Activated CD4-positive, alpha-beta memory T cell treated with anti-CD3 and anti-CD28 coated beads for 36 hours (primary cell): ENCODE measurements around the gene RAPSN. TPM values are rescaled to one million over a fixed set of nuclear protein-coding genes. Genes with fewer than 3 reads are reported as not detected.

Experiments
- CTCF ChIA-PET: fragments of 350-600 bp; sonication (Branson Sonifier 250); formaldehyde crosslinking; loops from one replicate; lab custom pipeline; 2021; ENCODE audit warnings: antibody characterized with exemption, inconsistent platforms; lab: Charles Lee
- POLR2A ChIA-PET: fragments of 350-600 bp; sonication (Branson Sonifier 250); formaldehyde crosslinking; loops from one replicate; lab custom pipeline; 2021; ENCODE audit warnings: antibody characterized with exemption; lab: Charles Lee
- DNase-seq: peaks from one replicate; pipeline ENCODE4 v3.0.0-alpha.2; 2020
- H3K27ac Mint-ChIP-seq: one replicate; pipeline ENCODE4 v1.8.0; 2021; ENCODE audit warnings: mixed read lengths
- H3K27me3 Mint-ChIP-seq: one replicate; pipeline ENCODE4 v1.8.0; 2021; ENCODE audit warnings: mixed read lengths
- H3K36me3 Mint-ChIP-seq: one replicate; pipeline ENCODE4 v1.8.0; 2021; ENCODE audit warnings: mixed read lengths
- H3K4me1 Mint-ChIP-seq: one replicate; pipeline ENCODE4 v1.8.0; 2021; ENCODE audit warnings: low read depth, mixed read lengths
- H3K4me3 Mint-ChIP-seq: one replicate; pipeline ENCODE4 v1.8.0; 2021; ENCODE audit warnings: mild to moderate bottlenecking, mixed read lengths
- H3K9me3 Mint-ChIP-seq: one replicate; pipeline ENCODE4 v1.8.0; 2021; ENCODE audit warnings: mixed read lengths
- intact Hi-C: fragments of 100-400 bp; cut with micrococcal nuclease; formaldehyde crosslinking; loops from one replicate; pipeline ENCODE4 v1.15.1; 2023
- total RNA-seq, 2 experiments: library from RNA; stranded (reverse); gene quantifications; one replicate each; pipeline ENCODE4 v1.2.3, GENCODE V29; 2021

The RAPSN gene
- total RNA-seq, 2 experiments from 2014 or later: 0.22 TPM; not detected in 1

- Mint-ChIP-seq H3K4me3 (no peak overlapping the region), H3K36me3 (no peaks in the 10 kb centered on the region), H3K27ac (no peak overlapping the region), H3K9me3 (no peaks in the 10 kb centered on the region), H3K27me3 (no peaks in the 10 kb centered on the region), H3K4me1 (peaks cover 13% of the 10 kb centered on the region)
- intact Hi-C loops: no loop called here
- POLR2A ChIA-PET: interaction anchor here (0.6 kb wide), 1 partner anchor 157 kb away, joined by 4 read pairs; no protein-coding TSS in a partner anchor
- DNase-seq: peak; percentile 70
- CTCF ChIA-PET: interaction anchor here (0.6 to 7.0 kb wide), 30 partner anchors 8 to 436 kb away, joined by 3 to 121 read pairs (median 4); partner anchors contain the start of genes ACP2, NUP160, PSMC3 and RAPSN
Observed at GRCh38 chr11:47411884-47412746, 36.8 kb downstream of the RAPSN start.

DNA sequence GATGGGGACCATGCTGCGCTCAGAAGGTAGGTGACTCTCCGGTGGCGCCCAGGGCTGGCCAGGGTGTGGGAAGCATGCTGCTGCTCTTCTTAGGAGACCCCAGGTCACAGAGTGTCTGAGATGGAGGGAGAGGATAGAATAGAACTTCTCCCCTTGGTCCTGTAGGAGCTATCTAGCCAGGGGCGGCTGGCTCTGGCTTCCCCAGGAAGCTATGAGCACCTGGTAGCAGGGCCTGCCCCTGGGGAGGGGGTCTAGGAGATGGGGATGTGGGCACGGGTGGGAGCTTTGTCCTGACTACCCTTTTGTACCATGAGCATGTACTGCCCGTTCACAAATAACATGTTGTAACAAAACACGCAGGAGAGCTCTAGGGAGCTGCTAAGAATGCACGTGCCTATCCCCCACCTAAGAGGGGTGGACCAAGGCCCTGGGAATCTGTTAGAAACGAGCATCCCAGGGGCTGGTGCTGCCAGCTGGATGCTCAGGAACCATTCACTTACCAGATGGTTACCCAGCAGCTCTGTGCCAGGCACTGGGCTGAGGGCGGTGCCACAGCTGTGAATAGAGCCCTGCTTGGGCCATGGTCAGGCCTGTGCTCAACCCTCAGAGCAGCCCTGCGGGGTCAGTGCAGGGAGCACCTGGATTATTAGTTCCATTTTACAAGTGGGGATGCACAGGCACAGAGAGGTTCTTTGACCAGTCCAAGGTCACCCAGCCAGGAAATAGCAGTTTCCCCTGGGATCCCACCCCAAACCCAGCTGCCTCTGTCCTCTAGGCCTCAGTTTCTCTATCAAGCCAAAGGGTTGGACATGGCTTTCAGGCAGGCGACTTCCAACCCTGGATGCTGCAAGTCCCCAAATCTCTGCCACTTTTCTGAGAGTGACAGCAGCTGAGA, 38.3 kb downstream of the RAPSN start:
- no peak overlapping the region for H3K4me3 Mint-ChIP-seq
- H3K4me1 Mint-ChIP-seq: peaks cover 17% of the 10 kb centered on the region
- H3K9me3 Mint-ChIP-seq: no peaks in the 10 kb centered on the region
- no peak overlapping the region for H3K27ac Mint-ChIP-seq
- intact Hi-C loops: no loop called here
- no peaks in the 10 kb centered on the region for H3K27me3 Mint-ChIP-seq
- DNase-seq: no peak
- H3K36me3 Mint-ChIP-seq: no peaks in the 10 kb centered on the region
- ChIA-PET POLR2A (interaction anchor here (1.1 to 2.4 kb wide), 3 partner anchors 16 to 196 kb away, joined by 3 to 7 read pairs (median 5); partner anchors contain the start of genes ACP2, DDB2 and PSMC3), CTCF (interaction anchor here (0.7 to 7.0 kb wide), 18 partner anchors 10 to 231 kb away, joined by 3 to 121 read pairs (median 4); partner anchors contain the start of genes ACP2, CELF1, PSMC3 and RAPSN)

DNA sequence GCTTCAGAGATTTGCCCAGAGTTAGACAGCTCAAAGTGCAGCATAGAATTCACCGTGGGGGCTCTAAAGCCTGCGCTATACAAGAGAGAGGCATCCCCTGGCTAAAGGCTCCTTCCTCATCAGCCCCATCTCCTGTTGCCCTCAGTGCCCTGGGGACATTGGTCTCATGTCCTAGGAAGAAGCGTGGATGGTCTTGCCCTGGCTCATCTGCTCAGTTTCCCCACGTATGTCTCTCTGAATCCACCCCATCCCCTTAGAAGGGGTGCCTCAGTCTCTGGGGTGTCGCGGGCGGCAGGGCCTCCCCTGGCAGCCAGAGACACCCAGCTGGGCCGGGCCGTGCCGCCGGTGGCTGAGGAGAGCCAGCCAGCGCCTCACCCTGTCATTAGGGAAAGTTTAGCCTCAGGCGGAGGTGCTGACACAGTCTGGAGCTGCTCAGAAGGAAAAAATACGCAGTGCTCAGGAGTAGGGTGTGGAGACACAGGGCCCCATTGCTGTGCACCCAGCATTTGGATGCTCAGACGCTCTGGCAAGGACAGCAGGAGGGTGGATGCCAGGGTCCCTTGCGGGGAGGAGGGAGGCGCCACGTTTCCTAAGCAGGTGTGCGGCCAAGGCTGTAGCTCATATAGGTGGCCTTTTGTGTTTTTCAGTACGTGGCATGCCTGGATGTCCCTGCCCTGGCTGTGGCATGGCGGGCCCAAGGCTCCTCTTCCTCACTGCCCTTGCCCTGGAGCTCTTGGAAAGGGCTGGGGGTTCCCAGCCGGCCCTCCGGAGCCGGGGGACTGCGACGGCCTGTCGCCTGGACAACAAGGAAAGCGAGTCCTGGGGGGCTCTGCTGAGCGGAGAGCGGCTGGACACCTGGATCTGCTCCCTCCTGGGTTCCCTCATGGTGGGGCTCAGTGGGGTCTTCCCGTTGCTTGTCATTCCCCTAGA, 39.2 kb downstream of the RAPSN start:
- DNase-seq: no peak
- no peaks in the 10 kb centered on the region for H3K9me3 Mint-ChIP-seq
- CTCF ChIA-PET: interaction anchor here (0.8 to 7.0 kb wide), 10 partner anchors 9 to 444 kb away, joined by 3 to 121 read pairs (median 3); partner anchors contain the start of genes CELF1, PSMC3 and PTPMT1
- H3K27ac Mint-ChIP-seq: peak overlapping the region; percentile 83
- intact Hi-C loops: loop anchor here (2.0 kb wide), 1 partner anchor 233 kb away; the partner anchor contains the start of gene ARFGAP2
- H3K27me3 Mint-ChIP-seq: no peaks in the 10 kb centered on the region
- peak overlapping the region; percentile 82 for H3K4me3 Mint-ChIP-seq
- no peaks in the 10 kb centered on the region for H3K36me3 Mint-ChIP-seq
- peaks cover 17% of the 10 kb centered on the region for H3K4me1 Mint-ChIP-seq
- POLR2A ChIA-PET: interaction anchor here (1.3 to 2.4 kb wide), 4 partner anchors 16 to 161 kb away, joined by 4 to 9 read pairs (median 6); partner anchors contain the start of genes ACP2 and PSMC3

- Mint-ChIP-seq H3K9me3 (no peaks in the 10 kb centered on the region), H3K4me1 (peaks cover 17% of the 10 kb centered on the region), H3K4me3 (peak overlapping the region; percentile 82), H3K27ac (peak overlapping the region; percentile 83), H3K27me3 (no peaks in the 10 kb centered on the region), H3K36me3 (no peaks in the 10 kb centered on the region)
- POLR2A ChIA-PET: interaction anchor here (1.3 to 2.4 kb wide), 4 partner anchors 17 to 194 kb away, joined by 3 to 9 read pairs (median 6); partner anchors contain the start of genes ACP2, DDB2 and PSMC3
- DNase-seq: peak; percentile 32
- intact Hi-C loops: loop anchor here (1.0 to 2.0 kb wide), 5 partner anchors 15 to 232 kb away; partner anchors contain the start of genes ARFGAP2 and PSMC3
- CTCF ChIA-PET: interaction anchor here (0.9 to 7.0 kb wide), 8 partner anchors 15 to 445 kb away, joined by 3 to 121 read pairs (median 3); partner anchors contain the start of genes PSMC3 and PTPMT1
Observed at GRCh38 chr11:47408598-47409439, 40.1 kb downstream of the RAPSN start.

- peak within 1 kb of the TSS; percentile 95 for H3K27ac Mint-ChIP-seq
- CTCF ChIA-PET: interaction anchor here (1.0 to 7.0 kb wide), 7 partner anchors 10 to 445 kb away, joined by 3 to 121 read pairs (median 3); partner anchors contain the start of gene PTPMT1
Observed at GRCh38 chr11:47407746-47408590, 41.0 kb downstream of the RAPSN start, which contains the start of gene SLC39A13. Gene SLC39A13, plus strand, starts transcription at chr11:47408590. Its CDS starts 1,505 bp downstream, at chr11:47410095.

DNA sequence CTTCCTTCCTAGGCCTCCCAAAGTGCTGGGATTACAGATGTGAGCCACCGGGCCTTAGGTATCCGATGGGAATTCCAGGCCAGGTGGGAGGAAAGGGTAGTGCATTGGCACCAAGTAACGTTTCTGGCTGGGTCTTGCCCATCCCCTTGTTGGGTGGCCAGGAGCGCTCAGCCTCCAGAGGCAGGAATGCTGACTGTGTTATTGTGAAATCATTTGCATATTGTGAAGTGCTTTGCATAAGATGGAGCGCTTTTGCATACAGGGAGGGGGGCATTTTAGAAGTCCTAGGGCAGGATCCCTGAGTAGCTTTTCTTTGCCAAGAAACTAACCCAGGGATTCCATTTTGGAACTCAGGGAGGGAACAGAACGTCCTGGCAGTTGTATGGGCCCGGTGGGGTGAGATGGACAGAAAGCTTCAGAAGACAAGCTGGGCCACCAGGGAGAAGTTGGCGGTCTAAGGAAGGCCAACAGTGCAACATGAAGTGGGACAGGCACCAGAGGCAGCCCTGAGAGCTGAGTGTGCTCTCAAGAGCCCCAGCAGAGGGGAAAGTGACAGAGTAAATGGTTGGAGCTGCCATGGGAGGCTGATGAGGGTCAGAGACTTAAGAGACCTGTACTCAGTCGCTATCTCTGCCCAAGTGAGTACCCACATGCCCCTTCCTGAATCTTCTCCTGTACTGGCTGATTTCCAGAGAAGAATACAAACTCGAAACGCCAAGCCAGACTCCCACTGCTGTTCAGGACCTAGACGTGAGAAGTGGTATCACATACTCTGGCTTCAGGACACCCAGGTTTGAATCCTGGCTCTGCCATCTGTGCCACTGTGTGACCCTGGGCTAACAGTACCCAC, 41.8 kb downstream of the RAPSN start:
- peaks cover 17% of the 10 kb centered on the region for H3K4me1 Mint-ChIP-seq
- H3K9me3 Mint-ChIP-seq: no peaks in the 10 kb centered on the region
- POLR2A ChIA-PET: interaction anchor here (0.5 kb wide), 1 partner anchor 88 kb away, joined by 4 read pairs; no protein-coding TSS in a partner anchor
- peak overlapping the region; percentile 95 for H3K27ac Mint-ChIP-seq
- no peaks in the 10 kb centered on the region for H3K36me3 Mint-ChIP-seq
- no peak for DNase-seq
- CTCF ChIA-PET: interaction anchor here (1.1 to 7.0 kb wide), 3 partner anchors 10 to 255 kb away, joined by 3 to 121 read pairs (median 3); no protein-coding TSS in a partner anchor
- H3K27me3 Mint-ChIP-seq: no peaks in the 10 kb centered on the region
- peak overlapping the region; percentile 86 for H3K4me3 Mint-ChIP-seq
- intact Hi-C loops: no loop called here

More at GRCh38 chr11:47407746-47408590, 41.0 kb downstream of the RAPSN start, which contains the start of gene SLC39A13:
- Mint-ChIP-seq H3K36me3 (no peaks in the 10 kb centered on the region), H3K9me3 (no peaks in the 10 kb centered on the region), H3K4me1 (peaks cover 17% of the 10 kb centered on the region), H3K27me3 (no peaks in the 10 kb centered on the region), H3K4me3 (peak within 1 kb of the TSS; percentile 86)
- DNase-seq: peak; percentile 95
- POLR2A ChIA-PET: interaction anchor here (0.5 to 2.4 kb wide), 4 partner anchors 18 to 193 kb away, joined by 3 to 9 read pairs (median 6); partner anchors contain the start of genes ACP2, DDB2 and PSMC3
- intact Hi-C loops: loop anchor here (1.0 to 2.0 kb wide), 5 partner anchors 14 to 231 kb away; partner anchors contain the start of genes ARFGAP2 and PSMC3

- H3K4me3 Mint-ChIP-seq: no peak overlapping the region
- DNase-seq: no peak
- CTCF ChIA-PET: interaction anchor here (1.5 to 6.6 kb wide), 2 partner anchors 9 to 30 kb away, joined by 8 to 43 read pairs; no protein-coding TSS in a partner anchor
- POLR2A ChIA-PET: no interaction called here
- no peaks in the 10 kb centered on the region for H3K9me3 Mint-ChIP-seq
- intact Hi-C loops: no loop called here
- no peaks in the 10 kb centered on the region for H3K36me3 Mint-ChIP-seq
- no peaks in the 10 kb centered on the region for H3K27me3 Mint-ChIP-seq
- no peak overlapping the region for H3K27ac Mint-ChIP-seq
- H3K4me1 Mint-ChIP-seq: peaks cover 19% of the 10 kb centered on the region
Observed at GRCh38 chr11:47403571-47403970, 45.4 kb downstream of the RAPSN start.

GRCh38 chr11:47403135-47403534, 45.8 kb downstream of the RAPSN start:
- Mint-ChIP-seq H3K4me1 (peaks cover 19% of the 10 kb centered on the region), H3K9me3 (no peaks in the 10 kb centered on the region), H3K36me3 (no peaks in the 10 kb centered on the region), H3K27ac (no peak overlapping the region), H3K27me3 (no peaks in the 10 kb centered on the region), H3K4me3 (no peak overlapping the region)
- POLR2A ChIA-PET: no interaction called here
- intact Hi-C loops: no loop called here
- CTCF ChIA-PET: interaction anchor here (1.5 to 6.6 kb wide), 2 partner anchors 9 to 30 kb away, joined by 8 to 43 read pairs; no protein-coding TSS in a partner anchor
- no peak for DNase-seq
